Testis (tissue), 2 donors: ENCODE data around the gene NRP1.

Experiments used
- POLR2A ChIP-seq: fragments of 450-650 bp; IDR thresholded peaks from one replicate; pipeline ENCODE4 v1.6.1; 2017; ENCODE audit warnings: antibody characterized with exemption, mild to moderate bottlenecking, moderate library complexity
- TF ChIP-seq, protein P1 (sequence below), 3 experiments: fragments of 450-650 bp in 2 of 3; fragments of 200-600 bp in 1 of 3; sonication (generic) in 1 of 3; IDR thresholded peaks; one replicate each; pipeline ENCODE4 v1.5.1; 2016 to 2019; ENCODE audit warnings: antibody characterized with exemption in 3 of 3, mild to moderate bottlenecking in 2 of 3, moderate library complexity in 1 of 3

DNA sequence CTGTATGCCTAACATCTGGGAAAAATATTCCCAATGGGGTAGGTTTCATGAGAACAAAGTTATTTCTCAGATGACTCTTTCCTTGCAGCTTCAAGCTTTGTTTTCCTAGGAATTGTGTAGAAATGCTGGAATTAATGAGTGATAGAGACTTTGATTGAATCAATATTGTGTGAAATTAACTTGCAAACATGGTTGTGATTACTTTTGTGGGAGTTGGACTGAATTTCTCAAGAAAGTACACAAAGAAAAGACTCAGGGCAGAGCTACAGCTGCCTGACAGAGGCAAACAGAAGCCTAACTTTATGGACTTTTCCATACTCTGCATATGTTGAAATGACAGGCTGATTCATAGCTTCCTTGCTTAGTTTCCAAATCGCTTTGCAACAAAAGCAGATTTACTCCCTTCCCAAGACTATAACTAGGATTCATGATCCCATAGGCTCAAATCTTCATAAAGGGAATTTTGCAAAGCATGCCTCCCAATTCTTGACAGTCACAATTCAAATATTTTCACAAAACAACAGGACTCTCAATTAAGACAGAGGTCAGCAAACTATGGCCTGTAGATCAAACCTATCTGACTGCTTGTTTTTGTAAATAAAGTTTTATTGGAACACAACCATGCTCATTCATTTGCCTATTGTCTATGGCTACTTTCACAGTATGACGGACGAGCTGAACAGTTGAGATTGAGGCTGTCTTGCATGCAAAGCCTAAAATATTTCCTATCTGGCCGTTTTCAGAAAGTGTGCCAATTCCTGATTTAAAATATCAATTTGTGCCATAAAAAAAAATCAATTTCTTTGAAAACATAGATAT, 27.6 kb downstream of the NRP1 start:
- TF ChIP-seq, protein P1, sequence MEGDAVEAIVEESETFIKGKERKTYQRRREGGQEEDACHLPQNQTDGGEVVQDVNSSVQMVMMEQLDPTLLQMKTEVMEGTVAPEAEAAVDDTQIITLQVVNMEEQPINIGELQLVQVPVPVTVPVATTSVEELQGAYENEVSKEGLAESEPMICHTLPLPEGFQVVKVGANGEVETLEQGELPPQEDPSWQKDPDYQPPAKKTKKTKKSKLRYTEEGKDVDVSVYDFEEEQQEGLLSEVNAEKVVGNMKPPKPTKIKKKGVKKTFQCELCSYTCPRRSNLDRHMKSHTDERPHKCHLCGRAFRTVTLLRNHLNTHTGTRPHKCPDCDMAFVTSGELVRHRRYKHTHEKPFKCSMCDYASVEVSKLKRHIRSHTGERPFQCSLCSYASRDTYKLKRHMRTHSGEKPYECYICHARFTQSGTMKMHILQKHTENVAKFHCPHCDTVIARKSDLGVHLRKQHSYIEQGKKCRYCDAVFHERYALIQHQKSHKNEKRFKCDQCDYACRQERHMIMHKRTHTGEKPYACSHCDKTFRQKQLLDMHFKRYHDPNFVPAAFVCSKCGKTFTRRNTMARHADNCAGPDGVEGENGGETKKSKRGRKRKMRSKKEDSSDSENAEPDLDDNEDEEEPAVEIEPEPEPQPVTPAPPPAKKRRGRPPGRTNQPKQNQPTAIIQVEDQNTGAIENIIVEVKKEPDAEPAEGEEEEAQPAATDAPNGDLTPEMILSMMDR (IDR thresholded peaks at IDR 0.05) = no peak
- no peak for TF ChIP-seq POLR2A
